ENCODE data around the gene ARHGAP29.

ARHGAP29 gene, protein sequence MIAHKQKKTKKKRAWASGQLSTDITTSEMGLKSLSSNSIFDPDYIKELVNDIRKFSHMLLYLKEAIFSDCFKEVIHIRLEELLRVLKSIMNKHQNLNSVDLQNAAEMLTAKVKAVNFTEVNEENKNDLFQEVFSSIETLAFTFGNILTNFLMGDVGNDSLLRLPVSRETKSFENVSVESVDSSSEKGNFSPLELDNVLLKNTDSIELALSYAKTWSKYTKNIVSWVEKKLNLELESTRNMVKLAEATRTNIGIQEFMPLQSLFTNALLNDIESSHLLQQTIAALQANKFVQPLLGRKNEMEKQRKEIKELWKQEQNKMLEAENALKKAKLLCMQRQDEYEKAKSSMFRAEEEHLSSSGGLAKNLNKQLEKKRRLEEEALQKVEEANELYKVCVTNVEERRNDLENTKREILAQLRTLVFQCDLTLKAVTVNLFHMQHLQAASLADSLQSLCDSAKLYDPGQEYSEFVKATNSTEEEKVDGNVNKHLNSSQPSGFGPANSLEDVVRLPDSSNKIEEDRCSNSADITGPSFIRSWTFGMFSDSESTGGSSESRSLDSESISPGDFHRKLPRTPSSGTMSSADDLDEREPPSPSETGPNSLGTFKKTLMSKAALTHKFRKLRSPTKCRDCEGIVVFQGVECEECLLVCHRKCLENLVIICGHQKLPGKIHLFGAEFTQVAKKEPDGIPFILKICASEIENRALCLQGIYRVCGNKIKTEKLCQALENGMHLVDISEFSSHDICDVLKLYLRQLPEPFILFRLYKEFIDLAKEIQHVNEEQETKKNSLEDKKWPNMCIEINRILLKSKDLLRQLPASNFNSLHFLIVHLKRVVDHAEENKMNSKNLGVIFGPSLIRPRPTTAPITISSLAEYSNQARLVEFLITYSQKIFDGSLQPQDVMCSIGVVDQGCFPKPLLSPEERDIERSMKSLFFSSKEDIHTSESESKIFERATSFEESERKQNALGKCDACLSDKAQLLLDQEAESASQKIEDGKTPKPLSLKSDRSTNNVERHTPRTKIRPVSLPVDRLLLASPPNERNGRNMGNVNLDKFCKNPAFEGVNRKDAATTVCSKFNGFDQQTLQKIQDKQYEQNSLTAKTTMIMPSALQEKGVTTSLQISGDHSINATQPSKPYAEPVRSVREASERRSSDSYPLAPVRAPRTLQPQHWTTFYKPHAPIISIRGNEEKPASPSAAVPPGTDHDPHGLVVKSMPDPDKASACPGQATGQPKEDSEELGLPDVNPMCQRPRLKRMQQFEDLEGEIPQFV

DNA sequence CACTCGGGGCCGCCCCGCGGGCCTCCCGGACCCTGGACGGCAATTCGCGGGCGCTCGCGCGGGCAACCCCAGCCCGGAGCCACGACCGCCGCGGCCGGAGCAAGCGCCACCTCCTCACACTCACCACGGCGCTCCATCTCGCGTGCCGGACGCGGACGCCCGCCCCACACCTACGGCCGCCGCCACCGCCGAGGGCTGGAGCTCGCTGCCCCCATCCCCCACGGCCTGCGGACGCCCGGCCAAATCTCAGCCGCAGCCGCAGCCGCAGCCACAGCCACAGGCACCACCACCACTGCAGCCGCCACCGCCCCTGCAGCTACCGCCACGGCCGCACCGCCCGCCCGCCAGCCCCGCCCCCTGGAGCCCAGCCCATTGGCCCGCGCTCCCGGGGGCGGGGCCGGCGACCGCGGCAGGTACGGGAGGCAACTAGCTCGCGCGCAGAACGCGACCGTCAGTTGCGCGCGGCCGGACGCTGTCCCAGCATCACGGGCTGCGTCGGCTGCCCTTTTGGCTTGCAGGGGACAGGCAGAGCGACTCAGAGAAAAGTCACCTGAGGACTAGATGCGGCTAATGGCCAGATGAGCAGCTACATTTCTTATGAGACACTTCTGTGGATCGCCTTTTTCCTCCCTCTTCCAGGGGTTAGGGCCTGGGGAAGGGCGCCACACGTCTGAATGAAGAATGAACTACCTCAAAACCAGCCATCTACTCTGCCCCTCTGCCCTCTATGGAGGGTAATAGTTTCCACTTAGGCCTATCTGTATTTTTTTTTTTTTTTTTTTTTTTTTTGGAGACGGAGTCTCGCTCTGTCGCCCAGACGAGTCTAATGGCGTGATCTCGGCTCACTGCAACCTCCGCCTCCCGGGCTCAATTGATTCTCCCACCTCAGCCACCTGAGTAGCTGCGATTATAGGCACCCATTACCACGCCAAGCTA is at the start of gene ARHGAP29:
ARHGAP29 (minus strand) TSS at position 294 of the 936 bp plus-strand sequence. CDS start 5,973 bp downstream, outside the sequence.
- DNase-seq (ENCODE audit: low read depth in 2 of 2), result peak in 1 of 2 donors; percentile 34

DNA sequence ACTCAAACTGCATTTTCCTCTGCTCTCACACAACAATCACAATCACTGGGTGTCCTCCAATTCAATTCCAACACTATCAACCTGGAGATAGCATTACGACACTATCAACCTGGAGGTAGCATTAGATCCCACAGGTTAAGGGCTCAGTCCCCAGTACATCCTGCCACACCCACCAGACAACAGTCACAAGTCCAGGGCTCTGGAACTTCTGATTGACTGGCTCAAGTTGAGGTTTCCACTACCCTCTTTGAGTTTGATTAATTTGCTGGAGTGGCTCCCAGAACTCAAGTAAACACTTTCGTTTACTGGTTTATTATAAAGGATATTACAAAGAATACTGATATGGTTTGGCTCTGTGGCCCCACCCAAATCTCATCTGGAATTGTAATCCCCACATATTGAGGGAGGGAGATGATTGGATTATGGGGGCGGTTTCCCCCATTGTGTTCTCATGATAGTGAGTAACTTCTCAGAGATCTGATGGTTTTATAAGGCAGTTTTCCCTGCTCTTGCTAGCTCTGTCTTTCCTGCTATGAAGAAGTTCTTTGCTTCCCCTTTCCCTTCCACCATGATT is 49.6 kb upstream of the ARHGAP29 start:
- no peak for DNase-seq (ENCODE audit: low read depth in 2 of 2)

DNA sequence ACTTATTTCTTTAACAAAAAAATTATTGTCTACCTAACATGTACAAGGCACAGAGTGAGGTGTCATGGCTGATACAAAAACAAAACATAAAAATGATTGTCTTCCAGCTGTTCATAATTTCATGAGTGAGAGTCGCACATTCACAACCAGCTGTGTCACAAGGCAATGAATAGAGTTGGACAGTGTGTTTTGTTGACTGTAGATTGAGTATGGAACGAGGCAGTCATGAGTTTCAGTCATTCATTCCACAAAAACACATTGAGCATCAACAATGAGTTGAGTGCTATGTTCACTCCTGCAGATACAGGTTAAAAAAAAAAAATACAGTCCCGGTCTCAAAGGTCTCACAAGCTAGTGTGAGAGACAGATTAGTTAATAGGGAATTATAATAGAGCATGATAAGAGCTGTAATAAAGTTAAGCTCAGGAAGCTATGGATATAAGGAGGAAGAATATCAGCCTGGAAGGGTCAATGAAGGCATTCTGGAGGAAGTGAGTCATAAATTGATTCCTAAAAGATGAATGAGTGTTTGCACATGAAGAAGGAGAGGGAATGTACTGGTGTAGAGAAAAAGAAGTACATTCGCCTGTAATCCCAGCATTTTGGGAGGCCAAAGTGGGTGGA is 47.8 kb upstream of the ARHGAP29 start:
- no peak for DNase-seq (ENCODE audit: low read depth in 2 of 2)

DNA sequence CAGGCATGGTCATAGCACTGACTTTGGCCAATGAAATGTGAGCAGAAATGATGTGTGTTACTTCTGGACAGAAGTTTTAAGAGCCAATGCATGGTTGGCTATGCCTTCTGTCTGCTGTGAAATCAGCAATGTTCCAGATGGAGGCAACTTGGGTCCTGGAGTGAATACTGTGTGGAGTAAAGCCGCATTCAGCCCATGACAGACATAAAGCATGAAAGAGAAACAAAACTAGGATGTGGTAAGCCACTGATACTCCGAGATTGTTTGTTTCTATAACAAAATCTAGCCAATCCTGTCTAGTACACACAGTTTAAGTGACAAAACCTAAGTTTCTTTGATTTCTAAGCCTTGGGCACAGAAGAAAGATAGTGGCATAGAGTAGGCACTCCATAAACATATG is 47.1 kb upstream of the ARHGAP29 start:
- DNase-seq (ENCODE audit: low read depth in 2 of 2), result no peak

DNA sequence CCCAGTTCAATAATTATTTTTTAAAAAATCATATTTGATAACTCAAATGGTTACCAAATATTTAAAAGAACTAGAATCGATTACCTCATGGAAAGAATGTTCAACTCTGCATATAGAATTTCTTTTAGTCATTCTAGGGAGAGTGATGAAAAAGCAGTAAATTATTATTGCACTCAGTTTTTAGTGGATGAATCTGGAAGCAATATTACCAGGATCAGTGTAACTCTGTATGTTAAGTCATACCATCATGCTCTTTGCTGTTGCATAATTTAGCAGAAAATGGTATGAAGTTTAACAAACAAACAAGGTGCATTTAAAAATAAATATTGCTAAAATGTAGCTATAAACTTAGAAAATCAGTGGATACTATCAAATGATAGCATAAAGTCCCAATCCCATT is 46.1 kb upstream of the ARHGAP29 start:
- DNase-seq (ENCODE audit: low read depth in 2 of 2), result no peak

DNA sequence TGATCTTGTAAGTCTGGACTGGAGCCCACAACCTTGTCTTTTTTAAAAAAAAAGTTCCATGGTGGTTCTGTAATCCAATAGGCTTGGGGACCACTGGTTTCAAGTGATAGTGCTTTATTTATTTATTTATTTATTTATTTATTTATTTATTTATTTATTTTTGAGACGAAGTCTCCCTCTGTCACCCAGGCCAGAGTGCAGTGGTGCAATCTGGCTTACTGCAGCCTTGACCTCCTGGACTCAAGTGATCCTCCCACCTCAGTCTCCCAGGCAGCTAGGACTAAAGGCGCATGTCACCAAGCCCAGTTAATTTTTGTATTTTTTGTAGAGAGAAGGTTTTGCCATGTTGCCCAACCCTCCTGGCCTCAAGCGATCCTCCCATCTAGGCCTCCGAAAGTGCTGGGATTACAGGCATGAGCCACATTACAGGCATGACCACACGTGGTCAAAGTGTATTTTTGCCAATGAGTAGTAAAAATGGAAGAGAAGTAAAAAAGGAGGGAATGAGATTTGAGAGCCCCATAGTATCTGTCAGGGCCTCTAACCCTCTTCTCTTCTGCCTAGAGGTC is 44.8 kb upstream of the ARHGAP29 start:
- no peak for DNase-seq (ENCODE audit: low read depth in 2 of 2)

DNA sequence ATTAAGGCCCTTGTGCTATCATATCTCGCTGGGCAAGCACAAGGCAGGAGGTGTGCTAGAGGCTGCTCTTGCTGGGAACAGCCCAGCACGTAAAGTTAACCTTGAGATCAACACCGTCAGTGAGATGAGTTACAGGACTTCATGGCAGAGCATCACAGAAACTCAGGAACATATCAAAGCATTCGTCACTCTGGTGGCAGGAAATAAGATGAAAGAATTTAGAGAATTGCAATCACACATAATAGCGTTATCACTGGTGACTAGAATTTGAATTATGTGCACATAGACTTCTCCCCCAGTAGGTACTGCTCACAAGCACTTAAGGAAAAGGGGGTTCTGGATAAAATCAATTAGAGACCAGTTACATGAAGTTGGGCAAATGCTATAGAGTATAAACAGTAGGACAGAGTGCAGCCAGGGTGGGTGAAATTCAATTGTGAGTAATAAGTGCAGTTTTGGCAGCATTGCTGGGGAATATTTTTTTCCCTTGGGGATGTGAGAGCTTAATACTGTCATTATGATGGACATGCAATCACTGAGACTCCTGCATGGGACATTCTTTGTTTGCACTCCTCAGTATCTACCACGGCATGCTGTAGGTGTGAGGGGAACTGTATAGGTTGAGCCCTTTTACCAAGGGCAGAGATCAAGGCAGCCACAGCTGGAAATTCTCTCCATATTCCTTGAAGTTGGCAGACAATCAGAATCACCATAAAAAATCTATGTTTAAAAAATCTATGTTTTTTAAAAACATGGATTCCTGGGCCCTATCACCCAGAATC is 44.2 kb upstream of the ARHGAP29 start:
- DNase-seq (ENCODE audit: low read depth in 2 of 2), result no peak

DNA sequence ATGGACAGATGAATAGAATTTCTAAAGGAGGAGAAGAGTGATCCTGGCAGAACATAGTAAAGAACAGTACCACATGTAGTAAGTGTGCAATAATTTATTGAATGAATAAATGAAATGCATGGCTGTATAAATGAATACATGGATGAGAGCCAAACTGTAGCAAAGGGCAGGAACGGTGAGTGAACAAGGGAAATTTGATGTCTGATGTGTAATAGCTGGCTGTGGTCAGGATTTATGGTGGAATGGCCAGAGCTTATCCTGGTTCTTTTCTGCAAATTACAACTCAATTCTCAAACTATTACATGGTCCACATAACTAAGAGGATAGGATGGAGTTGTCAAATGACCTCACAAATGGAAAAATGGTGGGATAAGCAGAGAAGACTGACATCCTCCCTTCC is 43.2 kb upstream of the ARHGAP29 start:
- DNase-seq (ENCODE audit: low read depth in 2 of 2), result no peak

DNA sequence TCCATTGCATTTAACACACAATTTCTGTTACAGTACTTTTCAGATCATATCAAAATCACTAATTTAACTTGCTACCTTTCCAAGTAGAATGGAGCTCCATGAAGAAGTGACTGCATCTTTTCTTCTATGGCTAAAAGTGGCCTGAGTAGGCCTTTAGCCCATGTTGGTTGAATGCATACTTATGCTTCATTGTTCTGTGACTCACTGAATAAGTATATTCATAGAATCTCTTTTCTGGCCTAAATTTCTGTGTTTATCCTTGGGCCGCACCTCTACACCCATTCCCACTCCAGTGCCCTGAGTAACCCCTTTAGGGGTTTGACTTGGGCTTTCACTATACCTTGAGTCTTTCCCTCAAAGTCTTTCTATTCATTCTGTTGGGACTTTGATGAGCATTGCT is 42.1 kb upstream of the ARHGAP29 start:
- no peak for DNase-seq (ENCODE audit: low read depth in 2 of 2)

DNA sequence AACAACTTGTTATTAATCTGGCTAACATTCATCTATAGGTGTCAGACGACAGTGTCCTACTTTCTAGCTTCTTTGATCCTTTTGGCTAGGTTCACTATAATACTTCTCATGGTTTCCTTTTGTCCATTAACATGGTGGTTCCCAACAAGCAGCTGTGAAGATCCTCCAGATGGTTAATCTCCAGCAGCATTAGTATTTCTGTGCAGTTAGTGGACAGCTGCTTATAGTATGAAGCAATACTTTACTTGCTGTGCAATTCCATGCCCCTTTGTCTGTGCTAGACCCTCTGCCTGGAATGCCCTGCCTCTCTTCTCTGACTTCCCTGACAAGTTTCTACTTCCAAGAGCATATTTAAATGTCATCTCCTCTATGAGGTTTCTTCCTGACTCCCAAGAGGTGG is 41.7 kb upstream of the ARHGAP29 start:
- no peak for DNase-seq (ENCODE audit: low read depth in 2 of 2)

DNA sequence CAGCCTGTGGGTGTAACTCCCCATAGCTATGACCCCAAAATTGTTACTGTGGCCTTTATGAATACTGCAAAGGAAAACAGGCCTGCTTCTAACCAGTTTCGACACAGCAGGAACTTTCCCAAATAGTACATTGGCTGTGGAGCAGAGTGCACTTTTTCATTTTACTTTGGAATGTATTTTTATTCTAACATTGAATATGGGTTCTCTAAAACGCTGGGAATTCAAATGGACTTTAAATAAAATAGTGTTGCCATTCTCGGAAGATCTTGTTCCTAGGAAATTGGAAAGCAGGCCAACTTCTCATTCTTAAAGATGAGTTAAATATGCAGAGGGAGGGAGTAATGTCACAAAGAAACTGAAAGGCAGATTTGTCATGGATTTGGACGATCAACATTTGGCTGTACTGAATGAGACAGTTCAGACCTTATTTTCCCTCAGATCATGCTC is 39.6 kb upstream of the ARHGAP29 start:
- DNase-seq (ENCODE audit: low read depth in 2 of 2), result no peak

DNA sequence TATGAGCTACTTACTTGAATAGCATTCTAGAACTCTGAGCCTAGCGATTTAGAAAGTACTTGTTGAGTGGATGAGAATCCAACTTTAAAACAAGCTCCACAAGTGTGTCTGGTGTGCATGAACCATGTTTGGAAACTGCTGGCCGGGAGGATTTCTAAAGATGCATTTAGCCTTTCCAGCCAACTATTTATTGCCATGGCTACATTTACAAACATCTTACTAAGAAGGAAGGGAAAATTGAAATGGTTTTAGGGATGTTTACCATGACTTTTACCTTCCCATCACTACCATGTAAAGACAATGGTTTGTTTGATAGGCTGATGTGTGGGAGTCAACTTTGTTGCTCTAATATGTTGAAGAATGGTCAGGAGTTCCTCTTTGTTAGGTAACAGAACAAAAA is 37.7 kb upstream of the ARHGAP29 start:
- DNase-seq (ENCODE audit: low read depth in 2 of 2), result no peak

DNA sequence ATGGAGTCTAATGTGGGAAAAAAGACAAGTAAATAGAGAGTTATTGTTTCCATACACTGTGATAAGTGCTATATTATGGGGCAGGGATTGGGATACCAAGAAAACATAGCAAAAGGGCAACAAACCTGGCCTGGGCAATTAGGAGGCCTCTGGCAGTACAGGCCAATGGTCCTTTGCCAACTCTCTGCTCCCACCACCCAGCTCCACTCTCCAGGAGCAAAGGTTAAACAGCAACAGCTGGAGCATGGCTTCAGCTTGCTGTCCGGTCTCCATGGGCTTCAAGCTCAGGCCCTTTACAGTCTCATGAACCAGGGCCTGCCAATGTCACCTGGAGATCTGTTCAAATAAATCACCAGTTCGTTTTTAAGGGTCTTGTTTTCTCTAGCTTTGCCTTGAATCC is 37.2 kb upstream of the ARHGAP29 start:
- DNase-seq (ENCODE audit: low read depth in 2 of 2), result no peak

DNA sequence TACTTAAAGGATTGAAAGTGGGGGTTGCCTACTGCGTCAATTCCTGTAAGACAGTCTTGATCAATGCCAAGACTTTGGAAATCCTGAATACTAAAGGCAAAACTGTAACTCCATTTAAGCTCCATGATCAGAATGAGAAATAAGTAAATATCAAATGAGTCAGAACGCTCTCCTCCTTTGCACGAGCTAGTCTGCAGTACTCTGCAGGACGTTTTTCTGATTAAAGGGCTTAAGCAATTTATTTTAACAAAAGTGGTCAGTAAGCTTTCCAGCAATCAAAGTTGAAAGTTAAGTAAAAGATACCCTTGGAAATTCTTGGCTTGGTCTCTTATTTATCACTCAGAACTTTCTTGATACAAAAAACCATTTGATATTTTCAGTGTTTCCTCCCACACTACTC is 35.7 kb upstream of the ARHGAP29 start:
- DNase-seq (ENCODE audit: low read depth in 2 of 2), result no peak

DNA sequence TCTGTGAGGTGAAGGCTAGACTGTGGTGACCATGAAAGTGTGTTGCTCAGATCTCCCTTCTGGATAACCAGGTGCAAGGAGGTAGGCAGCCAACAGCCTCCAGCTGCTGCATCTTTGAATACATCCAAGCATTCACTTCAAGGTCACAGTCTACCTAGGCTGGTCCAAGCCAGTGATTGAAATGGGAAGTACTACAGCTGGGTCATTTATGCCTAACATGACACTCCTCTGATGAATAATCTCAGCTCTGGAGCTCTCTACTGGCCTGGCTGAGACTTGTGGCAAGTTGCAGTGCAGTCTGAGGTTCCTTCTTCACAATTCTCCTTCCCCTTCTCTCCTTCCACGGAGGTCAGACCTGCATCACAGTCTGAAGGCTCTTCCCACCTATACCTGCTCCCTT is 35.0 kb upstream of the ARHGAP29 start:
- no peak for DNase-seq (ENCODE audit: low read depth in 2 of 2)

DNA sequence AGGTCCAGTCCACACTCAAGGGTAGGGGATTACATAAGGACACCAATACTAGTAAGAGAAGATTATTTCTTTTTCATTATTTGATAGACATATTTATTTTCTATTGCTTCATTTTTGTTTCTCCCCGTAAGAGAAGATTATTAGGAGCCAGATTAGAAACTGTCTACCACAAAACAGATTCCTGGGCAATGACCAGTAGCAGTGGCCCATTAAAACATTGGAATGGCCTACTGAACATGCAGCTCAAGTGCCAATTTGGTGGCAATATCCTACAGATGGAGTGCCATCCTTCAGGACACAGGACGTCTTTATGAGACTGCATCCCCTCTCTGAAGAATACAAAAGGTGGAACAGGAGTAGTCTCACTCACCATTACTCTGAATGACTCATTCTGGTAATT is 34.0 kb upstream of the ARHGAP29 start:
- DNase-seq (ENCODE audit: low read depth in 2 of 2), result no peak

DNA sequence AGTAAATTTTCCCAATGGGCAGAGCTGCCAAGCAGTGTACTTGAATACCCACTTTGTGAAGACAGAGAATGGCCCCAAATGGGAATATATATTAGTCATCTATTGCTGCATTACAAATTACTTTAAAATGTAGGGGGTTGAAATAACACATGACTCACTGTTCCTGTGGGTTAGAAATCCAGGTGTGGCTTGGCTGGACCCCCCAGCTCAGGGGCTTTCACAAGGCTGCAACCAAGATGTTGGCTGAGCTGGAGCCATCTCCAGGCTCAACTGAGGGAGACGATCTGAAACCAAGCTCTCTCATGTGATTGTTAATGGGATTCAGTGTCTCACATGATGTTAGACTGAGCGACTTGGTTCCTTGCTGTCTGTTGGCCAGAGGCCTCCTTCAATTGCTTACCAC is 33.4 kb upstream of the ARHGAP29 start:
- DNase-seq (ENCODE audit: low read depth in 2 of 2), result no peak

DNA sequence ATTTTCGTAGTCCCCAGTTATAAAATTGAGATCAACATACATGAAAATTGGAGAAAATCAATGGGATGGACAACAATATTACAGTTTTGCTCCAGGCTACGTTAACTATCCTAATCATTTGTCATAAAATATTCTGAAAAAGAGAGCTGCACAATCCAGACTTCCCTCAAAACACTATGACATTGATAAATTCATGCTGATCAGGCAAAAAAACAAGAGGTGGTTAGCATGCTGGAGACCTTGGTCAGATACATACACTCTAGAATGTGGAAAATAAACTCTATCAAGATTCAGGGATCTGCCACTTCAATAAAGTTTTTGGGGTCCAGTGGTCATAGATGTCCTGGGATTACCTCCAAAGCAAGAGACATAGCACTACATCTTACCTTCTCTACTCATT is 32.5 kb upstream of the ARHGAP29 start:
- no peak for DNase-seq (ENCODE audit: low read depth in 2 of 2)

DNA sequence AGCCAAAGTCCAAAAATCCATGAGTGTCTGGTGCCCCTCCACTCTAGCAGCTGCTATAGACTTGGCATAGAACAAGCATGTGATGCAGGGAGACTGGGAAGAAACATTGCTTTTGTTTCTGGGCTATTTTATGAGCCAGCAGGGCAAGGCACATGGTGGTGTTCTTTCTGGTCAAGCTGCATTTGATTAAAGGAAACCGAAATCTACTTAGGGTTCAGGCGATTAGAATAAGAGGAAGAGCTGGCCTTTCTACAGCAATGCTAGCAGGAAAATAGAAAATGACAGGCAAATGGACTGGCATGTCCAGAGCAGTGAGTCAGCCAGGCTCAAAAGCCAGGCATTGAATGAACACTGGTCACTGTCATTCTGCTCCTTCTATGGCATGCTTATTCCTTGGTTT is 28.5 kb upstream of the ARHGAP29 start:
- no peak for DNase-seq (ENCODE audit: low read depth in 2 of 2)

Data from stimulated activated CD4-positive, alpha-beta T cell treated with anti-CD3 and anti-CD28 coated beads, Interleukin-1b, Interleukin-23, amount 100 ng/mL, for 1 hour (primary cell).